A204.1 (cell line): ENCODE data around the gene TCHH.
"Not testable (repeated sequence)": the region's sequence is repeated elsewhere in the genome, so short reads cannot be mapped to it uniquely, and the experiment has no call there.

Experiments
- FAIRE-seq: peaks from 2 replicates; lab custom pipeline; 2012; peaks lifted over from hg19 to GRCh38; lab: Jason Lieb, UNC

The TCHH gene, protein sequence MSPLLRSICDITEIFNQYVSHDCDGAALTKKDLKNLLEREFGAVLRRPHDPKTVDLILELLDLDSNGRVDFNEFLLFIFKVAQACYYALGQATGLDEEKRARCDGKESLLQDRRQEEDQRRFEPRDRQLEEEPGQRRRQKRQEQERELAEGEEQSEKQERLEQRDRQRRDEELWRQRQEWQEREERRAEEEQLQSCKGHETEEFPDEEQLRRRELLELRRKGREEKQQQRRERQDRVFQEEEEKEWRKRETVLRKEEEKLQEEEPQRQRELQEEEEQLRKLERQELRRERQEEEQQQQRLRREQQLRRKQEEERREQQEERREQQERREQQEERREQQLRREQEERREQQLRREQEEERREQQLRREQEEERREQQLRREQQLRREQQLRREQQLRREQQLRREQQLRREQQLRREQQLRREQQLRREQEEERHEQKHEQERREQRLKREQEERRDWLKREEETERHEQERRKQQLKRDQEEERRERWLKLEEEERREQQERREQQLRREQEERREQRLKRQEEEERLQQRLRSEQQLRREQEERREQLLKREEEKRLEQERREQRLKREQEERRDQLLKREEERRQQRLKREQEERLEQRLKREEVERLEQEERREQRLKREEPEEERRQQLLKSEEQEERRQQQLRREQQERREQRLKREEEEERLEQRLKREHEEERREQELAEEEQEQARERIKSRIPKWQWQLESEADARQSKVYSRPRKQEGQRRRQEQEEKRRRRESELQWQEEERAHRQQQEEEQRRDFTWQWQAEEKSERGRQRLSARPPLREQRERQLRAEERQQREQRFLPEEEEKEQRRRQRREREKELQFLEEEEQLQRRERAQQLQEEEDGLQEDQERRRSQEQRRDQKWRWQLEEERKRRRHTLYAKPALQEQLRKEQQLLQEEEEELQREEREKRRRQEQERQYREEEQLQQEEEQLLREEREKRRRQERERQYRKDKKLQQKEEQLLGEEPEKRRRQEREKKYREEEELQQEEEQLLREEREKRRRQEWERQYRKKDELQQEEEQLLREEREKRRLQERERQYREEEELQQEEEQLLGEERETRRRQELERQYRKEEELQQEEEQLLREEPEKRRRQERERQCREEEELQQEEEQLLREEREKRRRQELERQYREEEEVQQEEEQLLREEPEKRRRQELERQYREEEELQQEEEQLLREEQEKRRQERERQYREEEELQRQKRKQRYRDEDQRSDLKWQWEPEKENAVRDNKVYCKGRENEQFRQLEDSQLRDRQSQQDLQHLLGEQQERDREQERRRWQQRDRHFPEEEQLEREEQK (N-terminal part only)

DNA sequence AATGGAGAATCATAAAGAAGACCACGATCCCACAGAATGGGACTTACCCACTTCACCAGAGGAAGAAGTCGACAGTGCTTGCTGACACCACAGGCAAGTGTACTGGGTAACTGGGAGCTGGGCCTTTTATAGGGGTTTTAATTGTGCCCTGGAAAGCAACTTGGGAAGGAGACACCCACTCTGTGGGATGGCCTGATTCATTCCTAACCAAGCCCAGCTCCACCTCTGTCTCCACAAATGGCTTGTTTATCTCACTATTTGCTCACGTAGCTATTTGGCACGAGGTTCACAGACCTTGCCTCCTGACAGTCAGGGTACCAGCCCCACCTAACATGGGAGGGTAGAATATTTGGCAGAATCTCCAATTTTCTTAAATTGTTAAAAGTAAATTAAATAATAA, at the start of gene TCHH:
TCHH (minus strand) TSS at position 101 of the 400 bp plus-strand sequence. CDS start 1,364 bp downstream, outside the sequence.
- FAIRE-seq = no peak

DNA sequence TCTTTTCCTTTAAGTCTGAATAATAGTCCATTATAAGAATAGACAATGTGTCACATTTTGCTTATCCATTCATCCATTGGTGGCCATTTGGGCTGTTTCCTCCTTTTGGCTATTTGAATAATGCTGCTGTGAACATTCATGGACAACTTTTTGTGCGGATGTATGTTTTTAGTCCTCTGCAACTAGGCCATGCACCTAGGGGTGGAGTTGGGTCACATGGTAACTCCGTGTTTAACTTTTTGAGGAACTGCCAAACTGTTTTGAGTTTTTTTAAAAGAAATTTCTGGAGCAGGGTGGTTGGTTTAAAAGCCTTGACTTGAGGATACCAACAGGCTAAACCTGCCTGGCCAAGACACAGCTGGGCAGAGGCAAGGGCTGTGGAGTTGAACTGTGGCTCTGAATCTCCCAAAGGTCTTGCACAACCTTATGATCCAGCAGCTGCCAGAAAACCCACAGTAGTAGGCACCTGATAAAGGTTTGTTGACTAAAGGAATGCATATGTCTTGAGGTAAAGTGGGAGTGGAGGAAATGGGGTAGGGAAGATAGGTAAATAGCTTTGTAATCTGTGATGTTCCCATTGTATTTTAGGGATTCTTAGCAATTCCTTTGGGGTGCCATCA, 49.4 kb upstream of the TCHH start:
- FAIRE-seq = no peak

DNA sequence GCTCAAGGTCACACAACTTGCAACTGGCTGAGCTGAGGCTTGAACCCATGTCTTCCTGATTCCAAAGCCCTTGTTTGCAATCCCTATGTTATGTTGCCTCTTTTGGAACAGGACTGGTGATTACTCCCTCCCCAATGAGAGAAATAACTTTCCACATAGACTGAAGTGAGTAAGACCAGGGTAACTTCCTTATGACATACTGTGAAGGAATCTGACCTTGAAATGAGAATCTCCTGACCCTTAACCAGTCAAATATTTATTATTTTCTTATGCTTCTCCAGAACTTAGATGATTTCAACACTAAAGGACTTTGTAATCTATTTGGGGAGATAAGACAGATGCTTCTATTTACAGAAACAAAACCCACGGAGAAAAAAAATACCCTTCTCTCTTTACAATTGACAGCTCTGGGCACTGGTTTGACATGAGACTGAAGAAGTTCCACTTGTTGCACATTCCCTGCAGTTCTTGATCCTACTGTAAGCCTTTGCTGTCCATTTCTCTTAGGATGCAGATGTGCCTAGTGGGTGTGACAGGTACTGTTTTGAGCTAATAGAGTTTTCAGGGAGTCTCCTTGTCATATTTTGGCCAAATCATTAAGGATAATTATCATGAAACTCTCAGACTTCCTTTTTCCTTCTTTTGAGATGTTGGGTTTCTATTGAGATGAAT, 47.7 kb upstream of the TCHH start:
- FAIRE-seq = no peak

DNA sequence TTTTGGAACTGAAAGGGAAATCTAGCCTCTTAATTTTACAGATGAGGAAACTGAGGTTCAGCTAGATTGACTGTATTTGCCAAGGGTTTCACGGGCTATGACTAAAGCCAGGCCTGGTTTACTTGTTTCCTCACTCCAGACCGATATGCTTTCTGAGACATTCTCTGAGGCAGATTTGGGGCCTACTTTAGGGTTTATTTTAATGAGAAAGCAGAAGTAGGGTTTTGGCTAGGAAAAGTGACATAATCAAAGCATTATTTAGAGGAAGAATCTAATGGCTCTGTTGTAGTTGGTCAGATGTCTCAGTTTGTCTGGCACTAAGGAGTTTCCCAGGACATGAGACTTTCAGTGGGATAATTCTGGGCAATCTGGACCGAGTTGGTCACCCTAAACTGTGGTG, 45.3 kb upstream of the TCHH start:
- no peak for FAIRE-seq

DNA sequence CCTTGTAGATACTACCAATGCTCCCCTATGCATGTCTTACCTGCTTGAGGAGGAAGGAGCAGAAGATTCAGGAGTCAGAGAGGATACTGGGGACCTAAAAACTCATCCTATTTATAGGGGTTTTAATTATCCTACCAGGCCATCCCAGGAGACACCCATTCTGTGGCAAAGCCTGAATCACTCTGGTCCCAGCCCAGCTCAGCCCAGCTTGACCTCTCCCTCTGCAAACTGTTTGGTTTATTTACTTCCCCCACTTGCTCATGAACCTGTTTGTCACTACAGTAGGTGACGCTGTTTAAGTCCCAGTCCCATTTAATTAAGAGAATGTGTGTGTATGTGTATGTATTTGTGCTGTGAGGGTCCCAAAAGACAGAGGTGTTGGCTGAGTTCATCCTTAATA, 43.9 kb upstream of the TCHH start, which contains the start of gene RPTN:
RPTN (minus strand) TSS at position 85 of the 400 bp plus-strand sequence. CDS start 1,339 bp downstream, outside the sequence.
- FAIRE-seq = no peak

DNA sequence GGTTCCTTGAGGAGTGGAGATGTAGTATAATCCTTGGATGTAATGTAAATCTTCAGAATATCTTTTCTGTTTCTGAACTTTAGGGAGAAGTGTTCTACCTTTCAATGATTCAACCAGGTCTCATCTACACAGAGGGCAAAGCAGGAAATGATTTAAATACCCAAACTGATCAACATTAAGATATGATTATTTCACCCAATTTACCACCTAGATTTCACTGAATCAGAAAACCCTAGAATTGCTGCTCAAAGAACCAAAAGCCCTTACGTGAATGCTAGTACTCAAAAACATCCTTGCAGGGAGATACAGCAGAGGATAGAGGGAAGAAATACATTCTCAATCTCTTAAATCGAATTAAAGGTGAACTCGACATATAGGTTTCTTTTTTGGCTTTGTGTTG, 38.8 kb upstream of the TCHH start:
- FAIRE-seq = no peak

DNA sequence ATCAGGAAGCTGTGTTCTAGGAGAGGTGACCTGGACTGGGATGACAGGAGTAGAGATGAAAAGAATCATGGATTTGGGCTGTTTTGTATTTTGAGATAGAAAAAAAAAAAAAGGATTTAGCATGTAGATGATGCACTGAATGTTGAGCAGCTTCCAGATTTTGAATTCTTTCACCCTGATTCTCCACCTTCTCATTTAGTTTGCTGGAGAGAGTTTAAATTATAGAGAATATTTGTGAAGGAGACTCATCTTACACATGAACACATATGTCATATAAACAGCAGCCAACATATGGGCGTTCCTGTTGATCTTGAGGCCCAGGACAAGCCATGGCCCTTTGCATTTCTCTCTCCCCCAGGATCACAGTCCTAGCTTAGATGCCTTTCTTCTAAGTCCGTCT, 36.4 kb upstream of the TCHH start:
- FAIRE-seq = no peak

DNA sequence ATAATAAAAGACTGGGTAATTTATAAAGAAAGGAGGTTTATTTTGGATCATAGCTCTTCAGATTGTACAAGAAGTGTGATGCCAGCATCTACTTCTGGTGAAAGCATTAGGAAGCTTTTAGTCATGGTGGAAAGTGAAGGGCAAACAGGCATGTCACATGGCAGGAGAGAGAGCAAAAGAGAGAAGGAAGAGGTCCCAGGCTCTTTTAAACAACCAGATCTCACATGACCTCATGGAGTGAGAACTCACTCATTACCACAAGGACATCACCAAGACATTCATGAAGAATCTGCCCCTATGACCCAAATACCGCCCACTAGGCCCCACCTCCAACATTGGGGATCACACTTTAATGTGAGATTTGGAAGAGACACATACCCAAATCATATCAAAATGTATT, 33.7 kb upstream of the TCHH start:
- FAIRE-seq = no peak

DNA sequence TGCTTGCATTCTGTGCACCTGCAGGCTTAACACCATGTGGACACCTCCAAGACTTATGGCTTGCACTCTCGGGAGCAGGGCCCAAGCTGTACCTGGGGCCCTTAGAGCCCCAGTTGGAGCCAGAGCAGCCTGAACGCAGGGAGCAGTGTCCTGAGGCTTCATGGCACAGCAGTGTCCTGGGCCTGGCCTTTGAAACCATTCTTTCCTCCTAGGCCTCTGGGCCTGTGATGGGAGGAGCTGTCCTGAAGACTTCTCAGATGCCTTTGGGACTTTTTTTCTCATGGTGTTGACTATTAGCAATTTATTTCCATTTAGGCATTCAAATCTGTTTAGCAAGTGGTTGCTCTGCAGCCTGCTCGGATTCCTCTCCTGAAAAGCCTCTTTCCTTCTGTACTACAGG, 32.8 kb upstream of the TCHH start:
- FAIRE-seq = no peak

DNA sequence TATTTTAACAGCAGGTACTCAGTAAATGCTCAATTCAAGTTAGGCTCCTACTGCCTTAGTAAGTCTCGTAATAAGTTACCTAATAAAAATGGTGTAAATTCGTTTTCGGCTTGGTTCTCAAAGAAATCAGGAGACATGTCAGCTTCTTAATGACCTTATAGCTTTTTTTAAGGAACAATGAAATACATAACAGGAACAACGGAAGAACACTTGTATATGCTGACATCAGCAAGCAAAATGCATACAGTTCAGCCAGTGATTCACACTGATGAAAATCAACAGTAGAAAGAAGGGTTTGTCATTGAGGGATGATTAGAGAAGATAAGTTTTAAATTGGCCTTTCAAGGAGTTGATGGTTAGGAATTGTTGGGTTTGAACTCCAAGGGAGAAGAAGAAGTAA, 30.5 kb upstream of the TCHH start:
- FAIRE-seq = no peak

DNA sequence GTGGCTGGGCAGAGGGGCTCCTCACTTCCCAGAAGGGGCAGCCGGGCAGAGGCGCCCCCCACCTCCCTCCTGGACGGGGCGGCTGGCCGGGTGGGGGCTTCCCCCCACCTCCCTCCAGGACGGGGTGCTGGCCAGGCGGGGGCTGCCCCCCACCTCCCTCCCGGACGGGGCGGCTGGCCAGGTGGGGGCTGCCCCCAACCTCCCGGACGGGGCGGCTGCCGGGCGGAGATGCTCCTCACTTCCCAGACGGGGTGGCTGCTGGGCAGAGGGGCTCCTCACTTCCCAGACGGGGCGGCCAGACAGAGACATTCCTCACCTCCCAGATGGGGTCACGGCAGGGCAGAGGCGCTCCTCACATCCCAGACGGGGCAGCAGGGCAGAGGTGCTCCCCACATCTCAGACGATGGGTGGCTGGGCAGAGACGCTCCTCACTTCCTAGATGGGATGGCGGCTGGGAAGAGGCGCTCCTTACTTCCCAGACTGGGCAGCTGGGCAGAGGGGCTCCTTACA, 29.5 kb upstream of the TCHH start:
- not testable (repeated sequence) for FAIRE-seq

DNA sequence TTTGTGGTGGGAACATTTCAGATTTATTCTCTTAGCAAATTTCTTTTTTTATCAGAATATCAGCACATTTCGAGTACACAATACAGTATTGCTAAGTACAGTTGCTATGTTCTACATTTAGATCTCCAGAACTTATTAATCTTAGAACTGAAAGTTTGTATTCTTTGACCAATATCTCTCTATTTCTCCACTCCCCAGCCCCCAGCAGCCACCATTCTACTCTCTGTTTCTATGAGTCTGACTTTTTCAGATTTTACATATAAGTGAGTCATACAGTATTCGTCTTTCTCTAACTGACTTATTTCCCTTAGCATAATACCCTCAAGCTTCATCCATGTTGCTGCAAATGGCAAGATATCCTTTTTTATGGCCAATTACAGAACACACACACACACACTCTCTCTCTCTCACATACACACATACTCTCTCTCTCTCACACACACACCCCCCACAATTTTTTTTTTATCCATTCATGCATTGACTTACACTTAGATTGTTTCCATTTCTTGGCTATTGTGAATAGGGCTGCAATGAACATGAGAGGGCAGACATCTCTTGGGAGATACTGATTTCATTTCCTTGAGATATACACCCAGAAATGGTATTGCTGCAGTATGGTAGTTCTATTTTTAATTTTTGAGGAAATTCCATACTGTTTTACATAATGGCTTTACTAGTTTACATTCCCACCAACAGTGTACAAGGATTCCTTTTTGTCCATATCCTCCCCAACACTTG, 28.1 kb upstream of the TCHH start:
- no peak for FAIRE-seq

DNA sequence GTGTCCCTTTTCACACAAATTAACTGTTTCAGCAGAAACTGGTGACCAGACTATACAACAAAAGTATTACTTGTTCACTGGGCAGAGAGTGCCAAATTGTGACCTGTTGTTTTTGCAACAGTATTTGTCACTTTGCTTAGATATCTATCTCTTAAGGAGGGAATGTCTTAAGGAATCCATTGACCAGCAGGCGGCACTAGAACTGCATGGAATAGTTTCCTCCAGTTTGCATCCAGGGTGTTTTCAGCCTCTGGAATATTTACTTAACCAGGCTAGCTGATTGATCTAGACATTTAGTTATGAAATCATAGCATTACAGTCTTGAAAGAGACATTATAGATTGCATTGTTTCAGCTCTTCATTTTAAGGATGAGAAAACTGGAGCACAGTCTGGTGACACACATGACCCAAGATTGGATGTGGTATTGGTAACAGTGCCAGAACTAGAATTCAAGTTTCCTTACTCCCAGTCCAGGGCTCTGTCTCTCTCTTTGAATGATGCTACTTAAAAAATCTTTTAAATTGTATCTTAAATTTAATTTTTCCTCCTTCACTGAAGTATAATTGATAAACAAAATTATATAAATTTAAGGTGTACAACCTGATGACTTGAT, 26.8 kb upstream of the TCHH start:
- FAIRE-seq = peak; percentile 83

DNA sequence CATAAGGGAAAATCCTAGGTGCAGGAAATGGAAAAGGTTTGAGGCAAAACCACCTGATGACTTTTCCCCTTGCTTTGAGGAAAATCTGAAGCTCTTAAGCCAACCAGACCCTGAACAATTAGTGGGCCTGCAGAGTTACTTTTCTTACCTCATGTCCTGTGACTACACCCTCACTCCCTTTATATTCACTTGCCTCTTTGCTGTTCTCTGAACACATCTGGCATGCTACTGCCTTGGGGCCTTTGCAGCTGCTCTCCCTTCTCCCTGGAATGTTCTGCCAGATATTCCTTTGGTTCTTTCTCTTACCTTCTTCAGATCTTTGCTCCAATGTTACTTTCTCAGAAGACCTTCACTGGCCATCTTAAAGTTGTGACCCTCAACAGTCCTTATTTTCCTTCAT, 22.0 kb upstream of the TCHH start:
- FAIRE-seq = no peak

DNA sequence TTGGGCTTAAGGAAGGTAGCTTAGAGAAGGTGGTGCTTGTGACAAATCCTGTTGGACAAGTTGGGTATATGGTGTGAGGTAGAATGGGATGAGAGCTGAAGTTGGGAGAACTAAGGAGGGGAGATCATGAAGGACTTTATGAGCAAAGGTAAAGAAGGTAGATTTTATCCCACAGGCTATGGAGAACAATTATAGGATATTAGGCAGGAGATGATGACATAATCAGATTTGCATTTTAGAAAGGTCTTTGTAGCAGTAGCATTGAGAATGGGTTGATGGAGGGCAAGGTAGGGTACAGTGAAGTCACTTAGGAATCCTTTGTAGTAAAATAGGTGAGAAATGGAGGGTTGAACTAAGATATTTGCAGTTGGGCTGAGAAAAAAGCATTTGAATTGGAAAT, 14.9 kb upstream of the TCHH start:
- no peak for FAIRE-seq

DNA sequence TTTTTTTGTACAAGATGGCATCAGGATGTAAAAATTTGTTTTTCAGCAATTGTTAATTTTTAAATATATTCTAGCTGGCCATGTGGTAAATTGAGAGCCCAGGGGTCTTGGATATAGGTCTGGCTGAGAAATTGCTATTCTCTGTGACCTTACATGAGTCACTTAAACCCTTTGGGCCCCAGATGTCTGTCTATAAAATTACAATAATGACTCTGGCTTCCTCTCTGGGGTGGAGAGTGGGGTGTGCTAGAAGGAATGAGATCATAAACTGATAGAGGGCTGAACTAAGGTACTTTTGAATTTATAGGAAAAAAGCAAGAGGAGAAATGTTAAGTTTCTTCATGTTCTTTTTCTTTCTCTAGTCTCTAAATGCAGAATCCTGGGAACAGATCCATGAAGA, 12.4 kb upstream of the TCHH start:
- no peak for FAIRE-seq

DNA sequence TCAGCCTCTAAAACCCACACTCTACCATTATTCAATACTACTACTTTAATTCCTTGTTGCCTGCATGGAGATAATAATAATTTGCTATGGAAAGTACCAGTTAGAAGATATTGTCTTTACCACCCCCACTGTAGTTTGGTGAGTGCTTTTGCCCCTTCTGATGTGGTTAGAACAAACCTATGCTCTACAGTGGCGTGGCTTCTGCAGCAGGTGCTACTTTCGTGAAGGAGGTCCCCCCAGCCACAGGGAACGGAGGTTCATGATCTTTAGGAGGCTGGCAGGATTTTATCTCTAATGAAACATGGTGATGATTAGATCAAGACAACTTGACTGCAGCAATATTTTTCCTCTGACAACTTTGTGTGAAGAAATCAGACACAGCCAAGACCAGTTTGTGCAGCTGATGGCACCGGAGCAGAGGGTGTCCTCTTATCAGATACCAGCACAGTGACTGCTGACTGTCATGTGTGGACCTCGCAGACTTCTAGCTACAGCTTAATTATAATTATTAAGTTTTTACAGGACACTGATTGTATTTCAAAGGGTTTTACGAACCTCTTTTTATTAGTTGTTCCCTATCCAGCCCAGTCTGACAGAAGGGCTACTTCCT, 10.7 kb upstream of the TCHH start:
- FAIRE-seq = no peak

DNA sequence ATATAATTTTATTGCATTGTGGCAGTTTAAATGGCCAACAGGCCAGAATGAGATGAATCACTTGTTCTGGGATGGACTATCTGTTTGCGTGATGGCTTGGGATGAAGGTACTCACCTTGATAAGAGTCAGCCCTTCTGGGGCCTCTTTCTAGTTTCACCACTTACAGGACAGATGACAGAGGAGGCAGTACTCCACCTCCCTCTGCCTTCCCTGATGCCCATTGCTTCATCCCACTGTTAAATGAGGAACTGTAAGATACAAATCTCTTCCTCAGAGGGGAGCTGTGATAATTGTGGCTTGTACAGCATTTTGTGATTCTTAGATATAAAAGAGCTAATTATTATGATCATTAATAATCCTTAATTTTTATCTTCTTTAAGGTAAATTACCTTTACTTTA, 3.7 kb upstream of the TCHH start:
- no peak for FAIRE-seq

DNA sequence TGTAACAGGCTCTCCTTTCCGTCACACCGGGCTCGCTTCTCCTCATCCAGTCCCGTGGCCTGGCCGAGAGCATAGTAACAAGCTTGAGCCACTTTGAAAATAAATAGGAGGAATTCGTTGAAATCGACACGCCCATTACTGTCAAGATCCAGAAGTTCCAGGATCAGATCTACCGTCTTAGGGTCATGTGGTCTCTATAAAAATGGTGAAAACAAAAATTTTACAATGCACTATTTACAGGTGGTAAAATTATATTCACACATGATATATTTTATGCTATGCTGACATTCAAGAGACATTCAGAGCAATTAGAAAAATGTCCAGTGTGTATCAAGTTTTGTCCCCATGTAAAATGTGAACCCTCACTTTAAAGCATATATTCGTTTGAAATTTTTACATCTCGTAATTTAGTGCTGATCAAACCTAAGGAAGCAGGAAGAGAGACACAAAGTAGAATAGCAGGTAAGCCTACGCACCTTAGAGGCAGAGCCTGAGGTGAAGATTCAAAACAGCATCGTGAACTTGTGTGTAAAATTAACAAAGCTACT, 2.3 kb downstream of the TCHH start:
- no peak for FAIRE-seq
